GM10847 (cell line): ENCODE data around the gene FRMD1.

ENCODE experiments used
- POLR2A ChIP-seq: IDR thresholded peaks from 2 replicates; pipeline ENCODE4 v1.6.1; 2011; ENCODE audit not compliant: insufficient read length; ENCODE audit errors: extremely low read depth

FRMD1 gene

GRCh38 chr6:168027521-168027920 is 51.5 kb downstream of the FRMD1 start:
- TF ChIP-seq POLR2A: no peak

GRCh38 chr6:168026925-168027324 is 52.1 kb downstream of the FRMD1 start:
- no peak for TF ChIP-seq POLR2A

GRCh38 chr6:168025831-168026710 is 52.9 kb downstream of the FRMD1 start:
- TF ChIP-seq POLR2A: no peak

GRCh38 chr6:168024951-168025510 is 54.0 kb downstream of the FRMD1 start:
- no peak for TF ChIP-seq POLR2A

GRCh38 chr6:168022488-168023321 is 56.3 kb downstream of the FRMD1 start:
- TF ChIP-seq POLR2A: no peak

GRCh38 chr6:168021581-168021980 is 57.4 kb downstream of the FRMD1 start:
- TF ChIP-seq POLR2A: no peak

GRCh38 chr6:168020242-168020641 is 58.8 kb downstream of the FRMD1 start:
- no peak for TF ChIP-seq POLR2A

GRCh38 chr6:168018664-168019063 is 60.3 kb downstream of the FRMD1 start:
- TF ChIP-seq POLR2A: no peak

GRCh38 chr6:168017629-168018028 is 61.4 kb downstream of the FRMD1 start:
- TF ChIP-seq POLR2A: no peak

- no peak for TF ChIP-seq POLR2A
These were observed 62.1 kb downstream of the FRMD1 start for GRCh38 chr6:168016721-168017525.

- no peak for TF ChIP-seq POLR2A
These were observed 62.8 kb downstream of the FRMD1 start for GRCh38 chr6:168016176-168016620.

GRCh38 chr6:168015482-168016175 is 63.4 kb downstream of the FRMD1 start:
- TF ChIP-seq POLR2A: no peak

- no peak for TF ChIP-seq POLR2A
These were observed 64.0 kb downstream of the FRMD1 start for GRCh38 chr6:168015009-168015408.

- no peak for TF ChIP-seq POLR2A
These were observed 64.6 kb downstream of the FRMD1 start for GRCh38 chr6:168014428-168014827.
